NOMO-1 treated with DMSO at 0.1 percent for 48 hours (cell line): ENCODE measurements around the gene DCLK1.

Experiments used
- DNase-seq: peaks from one replicate; lab custom pipeline; 2025; ENCODE audit not compliant: unreplicated experiment; lab: John Stamatoyannopoulos, UW

The DCLK1 gene

DNA sequence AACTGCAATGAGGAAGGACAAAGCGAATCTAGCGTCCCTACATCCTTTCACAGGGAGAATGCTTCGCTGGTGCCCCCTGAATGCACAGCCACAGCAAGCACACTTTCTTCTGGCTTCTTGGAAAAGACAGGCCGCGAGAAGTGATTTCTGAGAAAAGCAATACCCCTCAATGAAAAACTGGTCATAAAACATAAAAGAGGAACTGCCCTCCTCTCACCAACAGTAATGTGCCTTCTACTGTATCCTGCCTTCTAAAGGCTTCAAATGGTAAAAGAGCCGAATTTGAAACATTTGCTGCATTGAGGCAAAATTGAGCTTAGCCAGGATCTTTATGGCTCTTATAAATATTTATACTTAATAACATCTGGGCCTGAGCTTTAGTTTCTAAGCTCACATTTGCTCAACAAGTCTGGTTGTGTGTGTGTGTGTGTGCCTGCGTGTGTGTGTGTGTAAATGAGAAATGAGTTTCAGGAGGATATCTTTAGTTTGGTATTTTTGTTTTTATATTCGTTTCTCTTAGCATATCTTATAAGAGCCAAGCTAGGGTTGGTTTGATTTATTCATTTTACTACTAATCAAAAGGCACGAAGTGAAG, 408.6 kb downstream of the DCLK1 start:
- DNase-seq: peak; percentile 38

DNA sequence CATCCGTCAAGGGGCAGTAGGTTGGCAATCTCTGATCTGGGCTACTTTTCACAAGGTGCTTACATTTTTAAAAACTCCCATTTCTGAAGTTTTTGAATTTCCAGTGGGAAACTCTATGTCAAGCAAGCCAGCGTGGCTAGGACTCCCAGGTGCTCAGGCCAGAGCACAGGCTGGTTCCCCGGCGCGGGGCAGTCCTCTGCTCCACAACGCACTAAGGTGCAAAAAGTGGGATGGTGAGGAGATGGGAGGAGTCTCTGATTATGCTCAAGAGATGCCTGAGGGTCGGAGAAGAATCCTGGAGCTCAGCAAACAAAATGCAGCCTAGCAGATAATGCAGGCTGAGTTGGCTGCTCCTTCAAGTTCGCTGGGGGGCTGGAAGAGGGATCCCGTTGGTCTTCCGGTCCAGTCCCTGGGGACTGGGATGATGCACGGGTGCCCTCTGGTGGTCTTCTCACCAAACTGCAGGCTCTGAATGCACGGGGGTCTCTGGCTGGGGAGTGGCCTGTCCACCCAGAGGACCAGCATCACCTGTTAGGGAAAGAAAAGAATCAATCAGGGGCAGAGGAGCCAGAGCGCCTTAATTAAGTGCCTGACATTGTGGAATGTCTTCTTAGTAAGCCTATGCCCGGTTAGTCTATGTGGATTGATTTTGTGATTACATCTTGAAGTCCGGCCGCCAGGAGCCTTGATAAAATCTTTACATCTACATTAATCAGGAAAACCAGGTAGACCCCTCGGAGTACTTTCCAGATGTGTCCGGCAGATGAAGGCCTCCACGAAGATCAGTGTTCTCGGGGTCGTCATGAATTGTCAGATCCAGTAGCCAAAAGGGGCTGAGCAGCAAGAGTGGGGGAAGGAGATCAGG, 410.3 kb downstream of the DCLK1 start:
- peak; percentile 6 for DNase-seq

DNA sequence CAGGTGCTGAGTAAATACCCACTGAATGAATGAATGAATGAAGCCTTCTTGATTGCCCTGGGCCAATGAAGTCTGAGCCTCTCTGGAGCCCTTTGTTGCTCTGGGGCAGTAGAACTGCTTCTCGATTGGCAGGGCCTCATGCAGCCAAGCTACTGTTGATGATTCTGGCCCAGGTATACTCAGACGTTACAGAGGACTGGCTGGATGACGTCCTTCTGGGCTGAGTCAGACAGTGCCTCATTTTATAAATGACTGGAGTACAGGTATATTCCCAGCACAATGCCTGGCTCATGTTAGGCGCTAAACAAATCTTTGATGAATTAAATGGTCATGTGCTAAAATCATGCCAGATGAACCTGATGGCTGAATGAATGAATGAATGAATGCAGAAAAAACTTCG, 410.9 kb downstream of the DCLK1 start:
- no peak for DNase-seq
